ENCODE results near the gene FAM90A1.
A peak's percentile ranks its signal among the peaks of the same experiment; 100 is the strongest.
"Not testable (repeated sequence)": the region's sequence is repeated elsewhere in the genome, so short reads cannot be mapped to it uniquely, and the experiment has no call there.

FAM90A1 gene

DNA sequence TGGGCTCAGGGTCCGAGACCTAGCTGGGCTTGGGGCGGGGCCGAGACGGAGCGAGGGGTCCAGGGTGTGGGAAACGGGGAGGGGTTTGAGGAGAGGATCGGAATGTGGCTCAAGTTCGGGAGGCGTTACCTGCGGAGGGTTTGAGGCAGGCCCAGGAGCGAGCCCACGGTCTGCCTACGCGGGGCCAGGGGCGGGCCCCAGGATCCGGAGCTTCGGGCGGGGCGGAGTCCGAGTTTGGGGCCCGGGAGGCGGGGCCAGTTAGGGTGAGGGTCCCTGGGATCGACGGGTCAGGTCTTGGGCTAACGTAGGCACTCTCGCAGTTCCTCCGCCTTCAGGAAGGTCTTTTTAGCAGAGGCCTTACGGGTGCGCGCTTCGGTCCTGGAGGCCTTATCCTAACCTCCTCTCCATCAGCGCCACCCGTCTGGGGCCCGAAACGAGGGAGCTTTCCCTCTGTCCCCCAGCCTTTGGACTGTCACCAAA lies 16.3 kb upstream of the FAM90A1 start:
- Histone ChIP-seq H3K4me3 (ENCODE audit: low read length in 2 of 2) (peak overlapping the region; percentile 58 to 81), H3K9ac (ENCODE audit: low read length in 2 of 2) (peak overlapping the region; percentile 62 to 64), H3K27ac (ENCODE audit: low read length) (peak overlapping the region; percentile 69)
- not testable (repeated sequence) for H3K27me3 ChIP-seq (ENCODE audit: control insufficient read depth in 1 of 2, insufficient read depth in 2 of 2, low read length in 2 of 2); H3K9me3 ChIP-seq (ENCODE audit: control insufficient read depth in 2 of 2, low read length in 2 of 2); H3K36me3 ChIP-seq (ENCODE audit: control insufficient read depth in 2 of 2, insufficient read depth in 2 of 2, low read length in 2 of 2); H3K4me1 ChIP-seq (ENCODE audit: control insufficient read depth, insufficient read depth, low read length)

DNA sequence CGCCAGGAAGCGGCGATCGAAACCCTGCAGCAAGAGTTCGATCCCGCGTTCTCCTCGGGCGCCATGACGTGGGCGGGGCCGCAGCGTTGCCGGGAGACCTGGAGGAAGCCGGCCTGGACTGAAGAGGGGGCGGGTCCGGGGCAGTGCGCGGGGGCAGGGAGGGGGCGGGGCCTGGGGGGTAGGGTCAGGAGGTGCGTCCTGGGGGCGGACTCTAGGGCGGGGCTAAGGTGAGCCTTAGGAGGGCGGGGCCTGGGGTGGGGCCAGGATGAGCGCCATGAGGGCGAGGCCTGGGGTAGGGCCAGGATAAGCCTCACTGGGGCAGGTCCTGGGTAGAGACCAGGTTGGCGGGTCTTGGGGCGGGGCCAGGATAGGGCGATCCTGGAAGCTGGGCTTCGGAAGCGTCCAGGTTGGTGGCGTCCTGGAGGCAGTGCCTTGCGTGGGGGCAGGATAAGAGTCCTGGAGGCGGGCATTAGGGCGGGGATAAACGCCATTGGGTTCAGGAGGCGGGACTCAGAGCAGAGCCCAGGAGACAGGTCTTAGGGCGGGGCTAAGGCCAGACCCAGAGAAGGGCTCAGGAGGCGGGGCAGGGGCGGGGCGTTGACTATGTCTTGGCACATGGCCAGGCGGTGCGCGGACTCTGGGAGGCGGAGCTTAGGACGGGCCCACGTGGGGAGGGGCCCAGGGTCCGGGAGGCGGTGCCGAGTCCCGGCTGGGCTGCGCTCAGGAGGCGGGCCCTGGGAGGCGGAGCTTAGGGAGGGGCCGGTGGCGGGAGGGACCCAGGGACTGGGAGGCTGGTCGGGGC lies 15.7 kb upstream of the FAM90A1 start:
- Histone ChIP-seq H3K4me3 (ENCODE audit: low read length in 2 of 2) (peak overlapping the region; percentile 58 to 81), H3K9ac (ENCODE audit: low read length in 2 of 2) (peak overlapping the region; percentile 62 to 64), H3K27ac (ENCODE audit: low read length) (peak overlapping the region; percentile 69)
- not testable (repeated sequence) for H3K36me3 ChIP-seq (ENCODE audit: control insufficient read depth in 2 of 2, insufficient read depth in 2 of 2, low read length in 2 of 2); H3K4me1 ChIP-seq (ENCODE audit: control insufficient read depth, insufficient read depth, low read length); H3K27me3 ChIP-seq (ENCODE audit: control insufficient read depth in 1 of 2, insufficient read depth in 2 of 2, low read length in 2 of 2); H3K9me3 ChIP-seq (ENCODE audit: control insufficient read depth in 2 of 2, low read length in 2 of 2)

DNA sequence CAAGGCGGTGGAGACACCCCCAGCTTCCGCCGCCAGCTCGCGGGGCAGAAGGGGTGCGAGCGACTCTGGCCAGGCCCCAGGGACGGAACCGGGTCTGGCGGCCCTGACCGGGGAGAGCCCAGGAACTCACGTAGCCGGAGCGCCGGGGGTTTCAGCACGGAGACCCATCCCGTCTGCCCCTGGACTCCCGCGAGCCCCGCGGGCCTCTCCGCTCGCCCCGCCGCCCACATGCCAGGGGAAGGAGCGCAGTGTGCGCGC lies 15.1 kb upstream of the FAM90A1 start:
- Histone ChIP-seq H3K4me3 (ENCODE audit: low read length in 2 of 2) (peak overlapping the region; percentile 46 to 75), H3K9ac (ENCODE audit: low read length in 2 of 2) (peak overlapping the region; percentile 42), H3K27ac (ENCODE audit: low read length) (peak overlapping the region; percentile 41)
- H3K27me3 ChIP-seq (ENCODE audit: control insufficient read depth in 1 of 2, insufficient read depth in 2 of 2, low read length in 2 of 2); H3K9me3 ChIP-seq (ENCODE audit: control insufficient read depth in 2 of 2, low read length in 2 of 2); H3K4me1 ChIP-seq (ENCODE audit: control insufficient read depth, insufficient read depth, low read length); H3K36me3 ChIP-seq (ENCODE audit: control insufficient read depth in 2 of 2, insufficient read depth in 2 of 2, low read length in 2 of 2): not testable (repeated sequence)

DNA sequence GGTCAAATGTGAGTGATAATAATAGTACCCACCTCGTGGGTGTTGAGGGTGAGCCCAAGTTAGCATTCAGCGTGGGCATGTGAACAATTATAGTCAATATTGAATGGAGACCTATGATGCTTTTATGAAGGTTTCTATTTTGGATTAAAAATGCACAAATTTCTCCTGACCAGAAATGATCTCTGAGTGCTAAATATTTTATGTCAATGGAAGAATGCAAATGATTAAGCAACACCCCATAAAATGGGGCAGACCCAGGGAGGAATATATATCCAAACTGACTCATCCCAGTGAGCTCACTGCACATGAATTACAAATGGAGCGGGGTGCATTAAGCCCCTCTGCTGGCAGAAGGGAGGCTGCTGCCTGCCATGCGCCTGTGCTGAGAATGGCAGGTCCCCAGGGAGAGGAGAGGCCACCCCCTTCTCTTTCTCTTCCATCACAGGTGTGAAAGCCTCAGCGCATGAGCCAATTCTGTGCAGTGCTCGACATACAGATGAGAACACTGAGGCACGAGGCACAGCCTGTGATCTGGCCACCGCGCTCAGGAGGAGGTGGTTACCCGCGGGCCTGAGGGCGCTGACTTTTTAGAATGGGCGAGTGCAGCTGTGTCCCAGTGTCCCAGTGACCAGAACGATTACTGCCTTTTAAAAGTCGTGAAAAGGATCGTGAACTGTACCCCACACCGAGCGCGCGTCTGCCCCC lies 14.7 kb upstream of the FAM90A1 start:
- H3K36me3 ChIP-seq (ENCODE audit: control insufficient read depth in 2 of 2, insufficient read depth in 2 of 2, low read length in 2 of 2); H3K9me3 ChIP-seq (ENCODE audit: control insufficient read depth in 2 of 2, low read length in 2 of 2); H3K4me1 ChIP-seq (ENCODE audit: control insufficient read depth, insufficient read depth, low read length); H3K27me3 ChIP-seq (ENCODE audit: control insufficient read depth in 1 of 2, insufficient read depth in 2 of 2, low read length in 2 of 2): not testable (repeated sequence)
- Histone ChIP-seq H3K9ac (ENCODE audit: low read length in 2 of 2) (peak overlapping the region; percentile 42), H3K4me3 (ENCODE audit: low read length in 2 of 2) (peak overlapping the region; percentile 46 to 75), H3K27ac (ENCODE audit: low read length) (peak overlapping the region; percentile 41)

DNA sequence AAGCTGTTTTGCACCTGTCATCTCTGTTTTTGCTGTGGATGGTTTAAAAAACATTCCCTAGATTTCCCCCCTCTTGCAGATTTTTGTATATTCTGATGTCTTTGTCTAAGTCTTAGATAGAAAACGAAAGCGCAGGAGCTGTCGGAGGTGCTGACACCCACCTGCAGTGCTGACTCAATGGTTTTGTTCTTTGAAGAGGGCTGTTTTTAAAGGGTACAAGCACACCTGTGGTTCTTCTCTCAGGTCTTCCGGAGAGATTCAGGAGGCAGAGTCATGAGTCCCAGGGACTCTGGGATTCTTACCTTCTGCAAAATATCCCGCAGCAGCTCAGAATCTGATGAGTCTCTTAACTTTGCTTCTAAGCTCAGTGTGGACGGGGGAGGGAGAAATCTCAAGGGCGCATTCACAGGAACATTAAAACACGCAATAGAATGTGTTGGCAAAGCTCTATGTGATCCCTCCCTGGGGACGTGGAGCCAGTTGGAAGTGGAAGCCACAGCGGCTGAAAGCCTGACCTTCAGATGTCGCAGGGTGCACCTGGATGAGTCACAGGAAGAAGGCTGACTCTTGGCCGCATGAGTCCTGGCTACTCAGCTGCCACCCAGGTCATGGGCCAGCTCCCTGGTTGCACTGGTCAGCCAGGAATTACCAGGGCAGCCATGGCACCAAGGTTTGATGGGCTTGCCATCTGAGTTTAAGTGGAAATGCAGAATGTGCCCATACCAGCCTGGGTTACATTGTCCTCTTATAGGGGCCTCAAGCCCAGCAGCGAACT lies 13.1 kb upstream of the FAM90A1 start:
- H3K36me3 ChIP-seq (ENCODE audit: control insufficient read depth in 2 of 2, insufficient read depth in 2 of 2, low read length in 2 of 2); H3K9ac ChIP-seq (ENCODE audit: low read length in 2 of 2); H3K27ac ChIP-seq (ENCODE audit: low read length); H3K4me3 ChIP-seq (ENCODE audit: low read length in 2 of 2); H3K27me3 ChIP-seq (ENCODE audit: control insufficient read depth in 1 of 2, insufficient read depth in 2 of 2, low read length in 2 of 2); H3K9me3 ChIP-seq (ENCODE audit: control insufficient read depth in 2 of 2, low read length in 2 of 2); H3K4me1 ChIP-seq (ENCODE audit: control insufficient read depth, insufficient read depth, low read length): not testable (repeated sequence)

DNA sequence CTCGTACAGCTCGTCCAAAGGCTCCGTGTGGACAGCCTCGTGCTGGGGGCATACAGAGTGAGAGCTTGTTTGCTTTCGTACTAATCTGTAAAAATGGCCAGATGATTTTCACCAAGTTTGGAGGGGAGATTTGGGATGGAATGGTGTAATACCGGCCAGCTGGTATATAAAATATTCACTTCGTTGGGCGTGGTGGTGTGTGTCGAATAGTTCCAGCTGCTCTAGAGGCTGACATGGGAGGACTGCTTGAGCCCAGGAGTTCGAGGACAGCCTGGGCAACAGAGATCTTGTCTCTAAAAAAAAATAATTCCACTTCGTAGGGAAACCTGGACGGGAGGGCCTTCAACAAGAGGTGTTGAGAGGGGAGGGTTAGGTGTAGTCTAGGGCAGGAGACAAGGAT lies 9.6 kb upstream of the FAM90A1 start:
- H3K27me3 ChIP-seq (ENCODE audit: control insufficient read depth in 1 of 2, insufficient read depth in 2 of 2, low read length in 2 of 2); H3K4me1 ChIP-seq (ENCODE audit: control insufficient read depth, insufficient read depth, low read length); H3K36me3 ChIP-seq (ENCODE audit: control insufficient read depth in 2 of 2, insufficient read depth in 2 of 2, low read length in 2 of 2); H3K4me3 ChIP-seq (ENCODE audit: low read length in 2 of 2); H3K9me3 ChIP-seq (ENCODE audit: control insufficient read depth in 2 of 2, low read length in 2 of 2); H3K9ac ChIP-seq (ENCODE audit: low read length in 2 of 2); H3K27ac ChIP-seq (ENCODE audit: low read length): not testable (repeated sequence)

DNA sequence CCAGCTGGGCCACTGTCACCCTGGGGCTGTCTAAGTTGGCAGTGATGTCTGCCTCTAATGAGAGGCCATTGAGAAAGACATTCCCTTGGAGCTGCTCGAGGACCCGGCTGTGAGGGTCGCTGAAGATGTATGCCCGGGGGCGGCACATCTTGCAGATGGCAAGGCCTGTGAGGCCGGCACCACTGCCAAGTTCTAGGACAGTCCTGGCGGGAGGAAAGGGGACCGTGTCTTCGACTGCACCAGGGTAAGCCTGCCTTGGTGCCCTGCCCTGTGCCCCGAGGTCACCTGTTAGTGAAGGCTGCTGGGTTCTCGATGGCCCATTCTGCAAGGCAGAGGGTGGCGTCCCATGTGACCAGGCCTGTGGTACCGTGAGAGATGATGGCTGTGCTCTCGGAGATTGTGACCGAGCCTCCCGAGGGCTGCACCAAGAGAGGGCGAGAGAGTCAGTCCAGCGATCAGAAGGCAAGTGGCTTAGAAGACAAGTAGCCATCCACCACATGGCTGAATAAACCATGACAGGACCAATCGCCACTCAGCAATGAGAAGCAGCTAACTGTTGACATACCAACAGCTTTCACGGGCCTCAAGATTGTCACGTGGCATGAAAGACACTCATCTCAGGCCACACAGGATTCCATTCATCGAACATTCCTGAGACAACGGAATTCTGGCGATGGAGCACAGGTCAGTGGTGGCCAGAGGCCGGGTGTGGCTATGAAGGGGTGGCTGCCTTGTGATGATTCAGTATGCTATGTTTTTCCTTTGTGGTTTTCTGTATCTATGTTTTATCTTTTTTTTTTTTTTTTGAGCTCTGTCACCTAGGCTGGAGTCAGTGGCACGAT lies 8.1 kb upstream of the FAM90A1 start:
- not testable (repeated sequence) for H3K27ac ChIP-seq (ENCODE audit: low read length); H3K4me3 ChIP-seq (ENCODE audit: low read length in 2 of 2); H3K9ac ChIP-seq (ENCODE audit: low read length in 2 of 2); H3K36me3 ChIP-seq (ENCODE audit: control insufficient read depth in 2 of 2, insufficient read depth in 2 of 2, low read length in 2 of 2); H3K4me1 ChIP-seq (ENCODE audit: control insufficient read depth, insufficient read depth, low read length); H3K27me3 ChIP-seq (ENCODE audit: control insufficient read depth in 1 of 2, insufficient read depth in 2 of 2, low read length in 2 of 2); H3K9me3 ChIP-seq (ENCODE audit: control insufficient read depth in 2 of 2, low read length in 2 of 2)

DNA sequence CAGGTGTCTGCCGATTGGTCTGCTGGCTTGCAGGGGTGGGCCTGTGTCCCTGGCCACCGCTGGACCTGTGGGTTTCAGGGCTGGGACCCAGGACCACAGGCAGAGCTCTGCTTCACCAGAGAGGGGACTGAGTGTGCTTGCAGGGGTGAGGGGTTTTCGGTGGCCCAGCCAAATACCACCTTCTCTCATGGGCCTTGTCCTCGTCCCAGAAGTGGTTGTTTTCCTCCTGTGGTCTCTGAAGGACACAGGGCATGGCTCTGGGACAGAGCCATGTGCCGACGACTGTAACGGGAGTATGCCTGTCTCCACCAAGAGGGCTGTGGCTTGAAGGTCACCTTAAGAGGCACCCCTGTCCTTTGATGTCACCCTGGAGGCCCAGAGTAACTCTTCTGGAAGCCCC lies 7.3 kb upstream of the FAM90A1 start:
- H3K4me3 ChIP-seq (ENCODE audit: low read length in 2 of 2); H3K27ac ChIP-seq (ENCODE audit: low read length); H3K9me3 ChIP-seq (ENCODE audit: control insufficient read depth in 2 of 2, low read length in 2 of 2); H3K4me1 ChIP-seq (ENCODE audit: control insufficient read depth, insufficient read depth, low read length); H3K9ac ChIP-seq (ENCODE audit: low read length in 2 of 2); H3K27me3 ChIP-seq (ENCODE audit: control insufficient read depth in 1 of 2, insufficient read depth in 2 of 2, low read length in 2 of 2); H3K36me3 ChIP-seq (ENCODE audit: control insufficient read depth in 2 of 2, insufficient read depth in 2 of 2, low read length in 2 of 2): not testable (repeated sequence)

DNA sequence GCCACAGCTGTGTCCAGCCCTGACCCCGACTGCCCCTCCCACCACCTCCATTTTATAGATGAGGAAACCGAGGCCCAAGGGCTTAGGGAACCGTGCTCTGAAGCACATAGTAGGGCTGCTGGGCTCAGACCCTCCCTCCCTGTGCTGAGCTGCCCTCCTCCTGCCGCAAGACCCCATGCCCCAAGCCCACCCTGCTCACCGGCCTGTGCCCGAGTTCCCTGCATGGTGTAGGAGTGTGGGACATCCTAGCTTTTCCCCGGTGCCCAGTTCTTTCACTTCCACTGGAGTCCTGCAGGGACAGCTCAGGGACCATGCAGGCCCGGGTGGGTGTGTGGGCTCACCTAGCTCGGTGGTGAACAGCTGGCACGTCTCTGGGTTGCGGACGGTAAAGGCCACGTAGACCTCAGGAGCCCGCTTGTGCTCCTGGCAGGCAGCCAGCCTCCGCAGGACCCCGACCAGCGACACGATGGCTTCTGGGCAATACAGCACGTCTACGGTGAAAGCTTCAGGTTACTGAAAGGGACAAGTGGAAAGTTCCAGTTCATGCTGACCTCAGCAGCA lies 6.6 kb upstream of the FAM90A1 start:
- not testable (repeated sequence) for H3K9me3 ChIP-seq (ENCODE audit: control insufficient read depth in 2 of 2, low read length in 2 of 2); H3K27me3 ChIP-seq (ENCODE audit: control insufficient read depth in 1 of 2, insufficient read depth in 2 of 2, low read length in 2 of 2); H3K36me3 ChIP-seq (ENCODE audit: control insufficient read depth in 2 of 2, insufficient read depth in 2 of 2, low read length in 2 of 2); H3K9ac ChIP-seq (ENCODE audit: low read length in 2 of 2); H3K4me1 ChIP-seq (ENCODE audit: control insufficient read depth, insufficient read depth, low read length); H3K4me3 ChIP-seq (ENCODE audit: low read length in 2 of 2); H3K27ac ChIP-seq (ENCODE audit: low read length)

DNA sequence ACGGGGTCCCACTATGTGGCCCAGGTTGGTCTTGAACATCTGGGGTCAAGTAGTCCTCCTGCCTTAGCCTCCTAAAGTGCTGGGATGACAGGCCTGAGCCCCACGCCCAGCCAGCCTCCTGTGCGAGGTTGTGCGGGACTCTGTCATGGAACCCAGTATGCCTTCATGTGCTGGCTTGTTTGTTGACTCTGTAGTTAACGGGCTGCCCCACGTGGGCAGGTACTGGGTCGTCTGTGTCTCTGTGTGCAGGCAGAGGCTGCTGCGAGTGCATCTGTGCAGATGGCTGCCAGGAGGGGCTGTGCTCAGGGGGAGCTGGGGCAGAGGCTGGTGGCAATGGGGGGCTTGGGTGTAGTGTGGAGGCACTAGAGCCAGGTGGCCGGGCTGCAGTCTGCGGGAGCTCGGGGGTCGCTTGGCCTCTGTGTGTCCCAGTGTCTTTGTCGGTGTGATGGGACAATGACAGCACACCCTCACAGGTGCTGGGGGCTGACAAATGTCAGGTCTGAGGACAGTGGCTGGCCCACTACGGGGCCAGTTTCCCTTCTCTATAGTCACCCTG lies 6.0 kb upstream of the FAM90A1 start:
- not testable (repeated sequence) for H3K36me3 ChIP-seq (ENCODE audit: control insufficient read depth in 2 of 2, insufficient read depth in 2 of 2, low read length in 2 of 2); H3K9ac ChIP-seq (ENCODE audit: low read length in 2 of 2); H3K4me1 ChIP-seq (ENCODE audit: control insufficient read depth, insufficient read depth, low read length); H3K27ac ChIP-seq (ENCODE audit: low read length); H3K4me3 ChIP-seq (ENCODE audit: low read length in 2 of 2); H3K27me3 ChIP-seq (ENCODE audit: control insufficient read depth in 1 of 2, insufficient read depth in 2 of 2, low read length in 2 of 2); H3K9me3 ChIP-seq (ENCODE audit: control insufficient read depth in 2 of 2, low read length in 2 of 2)

All from stomach smooth muscle (tissue), 2 donors.